B cell (primary cell): ENCODE measurements around the gene PHLPP1. TPM values are rescaled to one million over a fixed set of nuclear protein-coding genes. Genes with fewer than 3 reads are reported as not detected.

Source experiments
- ATAC-seq: fragments of 200-7000 bp; cut with Tn5 transposase; one replicate; pipeline ENCODE4 v1.10.0; 2021; ENCODE audit warnings: low read depth, mild to moderate bottlenecking, moderate number of reproducible peaks, moderate library complexity
- CTCF ChIA-PET: fragments of 350-600 bp; sonication (Branson Sonifier 250); formaldehyde crosslinking; loops from one replicate; lab custom pipeline; 2021; ENCODE audit warnings: antibody characterized with exemption, inconsistent platforms; lab: Charles Lee
- POLR2A ChIA-PET: fragments of 350-600 bp; sonication (Branson Sonifier 250); formaldehyde crosslinking; loops from one replicate; lab custom pipeline; 2021; ENCODE audit warnings: antibody characterized with exemption; lab: Charles Lee
- DNase-seq: peaks from one replicate; pipeline ENCODE4 v3.0.0; 2013
- H2AFZ ChIP-seq: 2 replicates; pipeline ENCODE4 v1.6.1; 2012; ENCODE audit warnings: mild to moderate bottlenecking, low read depth, low read length; ENCODE audit not compliant: insufficient read depth, poor library complexity, severe bottlenecking
- H3K27ac ChIP-seq, 2 donors: 1 replicate in 1 of 2; 2 replicates in 1 of 2; pipeline ENCODE4 v1.5.1; 2012 to 2013; ENCODE audit warnings: low read length in 2 of 2, mild to moderate bottlenecking in 2 of 2, moderate library complexity in 1 of 2
- H3K27me3 ChIP-seq, 4 experiments: fragments of 200-600 bp in 1 of 4; sonication (generic) in 1 of 4; replicated peaks in 1 of 4; 1 replicate in 2 of 4; 2 replicates in 2 of 4; pipeline versions ENCODE4 v1.6.1 to v1.7.0; 2013 to 2016; ENCODE audit warnings: low read length in 3 of 4, mild to moderate bottlenecking in 2 of 4, mixed read lengths in 1 of 4, moderate library complexity in 1 of 4; ENCODE audit not compliant: insufficient read depth in 4 of 4, control insufficient read depth in 3 of 4; ENCODE audit errors: control extremely low read depth in 1 of 4
- H3K36me3 ChIP-seq, 2 experiments: replicated peaks in 1 of 2; 1 replicate in 1 of 2; 2 replicates in 1 of 2; pipeline versions ENCODE4 v1.6.1 to v1.7.1; 2013; ENCODE audit warnings: low read length in 1 of 2; ENCODE audit not compliant: insufficient read depth in 2 of 2, control insufficient read depth in 1 of 2; ENCODE audit errors: control extremely low read depth in 1 of 2, extremely low read depth in 1 of 2
- H3K4me1 ChIP-seq, 2 donors: fragments of 200-600 bp in 1 of 2; sonication (generic) in 1 of 2; 1 replicate in 1 of 2; 2 replicates in 1 of 2; pipeline versions ENCODE4 v1.5.1 to v1.6.1; 2013 to 2017; ENCODE audit warnings: low read length in 2 of 2; ENCODE audit not compliant: control insufficient read depth in 2 of 2, insufficient read depth in 2 of 2
- H3K4me2 ChIP-seq: replicated peaks from 2 replicates; pipeline ENCODE3; 2012; ENCODE audit warnings: mild to moderate bottlenecking, low read depth, low read length; ENCODE audit not compliant: poor library complexity, severe bottlenecking
- H3K4me3 ChIP-seq, 5 experiments: fragments of 200-600 bp in 1 of 5; sonication (generic) in 1 of 5; 1 replicate in 3 of 5; 2 replicates in 2 of 5; pipeline versions ENCODE4 v1.5.1 to v1.7.0; 2011 to 2016; ENCODE audit warnings: low read length in 4 of 5, mild to moderate bottlenecking in 4 of 5, low read depth in 2 of 5, control low read depth in 1 of 5, moderate library complexity in 1 of 5; ENCODE audit not compliant: insufficient read depth in 1 of 5; ENCODE audit errors: control extremely low read depth in 1 of 5, extremely low read depth in 1 of 5
- H3K79me2 ChIP-seq: fragments of 200-600 bp; sonication (generic); one replicate; pipeline ENCODE4 v1.6.0; 2016; ENCODE audit warnings: low read length; ENCODE audit not compliant: control insufficient read depth, insufficient read depth
- H3K9ac ChIP-seq: fragments of 200-600 bp; sonication (generic); 2 replicates; pipeline ENCODE4 v1.6.1; 2017; ENCODE audit warnings: mild to moderate bottlenecking, low read length, moderate library complexity
- H3K9me3 ChIP-seq, 3 donors: one replicate each; pipeline versions ENCODE4 v1.6.1 to v1.7.1; 2013; ENCODE audit warnings: low read length in 2 of 3; ENCODE audit not compliant: control insufficient read depth in 2 of 3, insufficient read depth in 1 of 3; ENCODE audit errors: control extremely low read depth in 1 of 3
- H4K20me1 ChIP-seq: 2 replicates; pipeline ENCODE4 v1.6.0; 2012; ENCODE audit warnings: mild to moderate bottlenecking, low read length; ENCODE audit not compliant: insufficient read depth, control insufficient read depth, poor library complexity, severe bottlenecking
- H3K27ac Mint-ChIP-seq: one replicate; pipeline ENCODE4 v1.8.0; 2021; ENCODE audit warnings: mixed read lengths
- H3K27me3 Mint-ChIP-seq: one replicate; pipeline ENCODE4 v1.8.0; 2021; ENCODE audit warnings: mixed read lengths
- H3K4me1 Mint-ChIP-seq: one replicate; pipeline ENCODE4 v1.8.0; 2021; ENCODE audit warnings: mixed read lengths
- H3K4me3 Mint-ChIP-seq: one replicate; pipeline ENCODE4 v1.8.0; 2021; ENCODE audit warnings: mixed read lengths
- H3K9me3 Mint-ChIP-seq: one replicate; pipeline ENCODE4 v1.8.0; 2022; ENCODE audit warnings: mixed read lengths; ENCODE audit not compliant: insufficient read depth
- EZH2 ChIP-seq: IDR thresholded peaks from 2 replicates; pipeline ENCODE4 v1.6.1; 2012; ENCODE audit warnings: borderline replicate concordance, low read depth, mild to moderate bottlenecking, moderate library complexity, low read length; ENCODE audit not compliant: insufficient read depth, poor library complexity, severe bottlenecking
- WGBS: methylation state at CpG from one replicate; pipeline ENCODE4 v1.1.5; 2013; ENCODE audit warnings: missing lambda C conversion rate; ENCODE audit not compliant: insufficient coverage; 5-methylcytosine and 5-hydroxymethylcytosine counted together
- intact Hi-C: fragments of 100-400 bp; cut with micrococcal nuclease; formaldehyde crosslinking; loops from one replicate; pipeline ENCODE4 v1.10.0; 2022
- polyA plus RNA-seq: library from polyadenylated mRNA; depleted of rRNA; stranded (reverse); fragments of >200 nt; gene quantifications from 2 replicates; pipeline ENCODE4 v1.2.3, GENCODE V29; 2012
- total RNA-seq, 2 donors: library from RNA; stranded (reverse); fragments of 120-200 nt in 1 of 2; gene quantifications; 1 replicate in 1 of 2; 2 replicates in 1 of 2; pipeline versions ENCODE4 v1.2.3 to v1.2.4, GENCODE V29; 2013 to 2022
- TF ChIP-seq, protein P1 (sequence below): fragments of 200-600 bp; IDR thresholded peaks from one replicate; pipeline ENCODE4 v1.8.0; 2022; ENCODE audit warnings: antibody characterized with exemption, mild to moderate bottlenecking

Gene PHLPP1
- total and polyA plus RNA-seq, 2 donors (not counting 1 experiment from before 2014, with no cell fraction given), result 3.0 to 20.7 TPM

DNA sequence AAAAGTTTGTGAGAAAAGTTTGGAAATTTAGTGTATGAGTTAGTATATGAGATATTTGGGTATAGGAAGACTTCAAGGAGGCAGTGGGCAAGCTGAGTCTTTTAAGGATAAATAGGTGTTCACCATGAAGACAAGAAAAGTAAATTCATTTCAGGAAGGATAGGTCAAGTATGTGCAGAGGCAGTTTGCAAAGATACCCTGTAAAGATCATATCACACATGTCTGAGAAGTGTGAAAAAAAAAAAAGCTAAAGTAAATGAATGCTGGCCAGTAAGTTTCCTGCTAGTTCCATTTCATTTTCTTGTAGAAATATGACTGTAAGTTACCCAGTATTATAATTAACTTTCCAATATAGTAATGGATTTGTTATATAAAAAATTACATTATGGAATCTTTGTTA, 131.0 kb downstream of the PHLPP1 start:
- Mint-ChIP-seq H3K4me3 (no peak overlapping the region), H3K9me3 (no peaks in the 10 kb centered on the region), H3K27ac (no peak overlapping the region), H3K4me1 (peaks cover 16% of the 10 kb centered on the region), H3K27me3 (no peaks in the 10 kb centered on the region)
- Histone ChIP-seq H4K20me1 (no peaks in the 10 kb centered on the region), H3K79me2 (no peaks in the 10 kb centered on the region), H3K9me3 (peaks cover 0 to under 1% (median 0%) of the 10 kb centered on the region in 3 donors), H3K27ac (no peak overlapping the region), H2AFZ (no peak overlapping the region), H3K27me3 (no peaks in the 10 kb centered on the region), H3K4me1 (no peaks in the 10 kb centered on the region), H3K36me3 (no peaks in the 10 kb centered on the region), H3K4me3 (no peak overlapping the region), H3K9ac (no peak overlapping the region), H3K4me2 (no peak overlapping the region)
- CTCF ChIA-PET, result no interaction called here
- intact Hi-C loops, result no loop called here
- DNase-seq (no peak), ATAC-seq (no peak)
- TF ChIP-seq, protein P1, sequence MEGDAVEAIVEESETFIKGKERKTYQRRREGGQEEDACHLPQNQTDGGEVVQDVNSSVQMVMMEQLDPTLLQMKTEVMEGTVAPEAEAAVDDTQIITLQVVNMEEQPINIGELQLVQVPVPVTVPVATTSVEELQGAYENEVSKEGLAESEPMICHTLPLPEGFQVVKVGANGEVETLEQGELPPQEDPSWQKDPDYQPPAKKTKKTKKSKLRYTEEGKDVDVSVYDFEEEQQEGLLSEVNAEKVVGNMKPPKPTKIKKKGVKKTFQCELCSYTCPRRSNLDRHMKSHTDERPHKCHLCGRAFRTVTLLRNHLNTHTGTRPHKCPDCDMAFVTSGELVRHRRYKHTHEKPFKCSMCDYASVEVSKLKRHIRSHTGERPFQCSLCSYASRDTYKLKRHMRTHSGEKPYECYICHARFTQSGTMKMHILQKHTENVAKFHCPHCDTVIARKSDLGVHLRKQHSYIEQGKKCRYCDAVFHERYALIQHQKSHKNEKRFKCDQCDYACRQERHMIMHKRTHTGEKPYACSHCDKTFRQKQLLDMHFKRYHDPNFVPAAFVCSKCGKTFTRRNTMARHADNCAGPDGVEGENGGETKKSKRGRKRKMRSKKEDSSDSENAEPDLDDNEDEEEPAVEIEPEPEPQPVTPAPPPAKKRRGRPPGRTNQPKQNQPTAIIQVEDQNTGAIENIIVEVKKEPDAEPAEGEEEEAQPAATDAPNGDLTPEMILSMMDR, result no peak
- no peak for TF ChIP-seq EZH2
- POLR2A ChIA-PET, result no interaction called here

DNA sequence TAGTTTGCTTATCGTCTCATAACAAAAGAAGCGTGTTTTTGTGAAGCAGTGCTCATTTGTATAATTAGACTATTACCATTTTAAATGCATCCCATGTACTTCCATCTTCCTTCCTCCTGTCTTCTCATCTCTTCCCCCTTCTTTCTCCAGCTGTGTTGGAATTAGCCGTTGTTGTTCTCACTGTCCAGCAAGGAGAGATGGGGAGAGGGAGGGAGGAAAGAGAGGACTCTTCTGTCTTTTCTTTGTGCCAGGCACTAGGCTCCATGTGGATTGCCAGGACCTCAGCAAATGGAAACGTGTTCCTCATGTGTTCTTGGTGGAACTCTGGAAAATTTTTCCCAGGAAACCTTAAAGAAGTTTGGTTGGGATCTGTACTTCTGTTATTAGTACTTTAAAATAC, 131.7 kb downstream of the PHLPP1 start:
- H3K4me1 ChIP-seq, result no peaks in the 10 kb centered on the region
- H3K4me2 ChIP-seq, result no peak overlapping the region
- H3K27ac Mint-ChIP-seq, result no peak overlapping the region
- H3K9me3 ChIP-seq, result peaks cover 0 to 2% (median 0%) of the 10 kb centered on the region in 3 donors
- CTCF ChIA-PET, result no interaction called here
- intact Hi-C loops, result no loop called here
- peaks cover 16% of the 10 kb centered on the region for H3K4me1 Mint-ChIP-seq
- peaks cover 2% of the 10 kb centered on the region for H3K79me2 ChIP-seq
- DNase-seq, result no peak
- H3K9ac ChIP-seq, result no peak overlapping the region
- H3K9me3 Mint-ChIP-seq, result no peaks in the 10 kb centered on the region
- H3K27me3 ChIP-seq, result no peaks in the 10 kb centered on the region
- ATAC-seq, result no peak
- H3K27ac ChIP-seq, result no peak overlapping the region
- no peaks in the 10 kb centered on the region for H4K20me1 ChIP-seq
- H3K27me3 Mint-ChIP-seq, result no peaks in the 10 kb centered on the region
- H3K4me3 ChIP-seq, result no peak overlapping the region
- no peaks in the 10 kb centered on the region for H3K36me3 ChIP-seq
- no peak for TF ChIP-seq EZH2
- TF ChIP-seq, protein P1, result no peak
- no CpG with 5 or more reads among the region's 4 CpGs for WGBS
- no peak overlapping the region for H2AFZ ChIP-seq
- H3K4me3 Mint-ChIP-seq, result no peak overlapping the region
- POLR2A ChIA-PET, result no interaction called here
